GM19467 (cell line): ENCODE results near the gene GFPT2.

Experiments used
- ATAC-seq: cut with Tn5 transposase; IDR thresholded peaks from one replicate; pipeline ENCODE4 v1.9.1; 2021; ENCODE audit warnings: mild to moderate bottlenecking, moderate library complexity; ENCODE audit not compliant: unreplicated experiment

GFPT2 gene

DNA sequence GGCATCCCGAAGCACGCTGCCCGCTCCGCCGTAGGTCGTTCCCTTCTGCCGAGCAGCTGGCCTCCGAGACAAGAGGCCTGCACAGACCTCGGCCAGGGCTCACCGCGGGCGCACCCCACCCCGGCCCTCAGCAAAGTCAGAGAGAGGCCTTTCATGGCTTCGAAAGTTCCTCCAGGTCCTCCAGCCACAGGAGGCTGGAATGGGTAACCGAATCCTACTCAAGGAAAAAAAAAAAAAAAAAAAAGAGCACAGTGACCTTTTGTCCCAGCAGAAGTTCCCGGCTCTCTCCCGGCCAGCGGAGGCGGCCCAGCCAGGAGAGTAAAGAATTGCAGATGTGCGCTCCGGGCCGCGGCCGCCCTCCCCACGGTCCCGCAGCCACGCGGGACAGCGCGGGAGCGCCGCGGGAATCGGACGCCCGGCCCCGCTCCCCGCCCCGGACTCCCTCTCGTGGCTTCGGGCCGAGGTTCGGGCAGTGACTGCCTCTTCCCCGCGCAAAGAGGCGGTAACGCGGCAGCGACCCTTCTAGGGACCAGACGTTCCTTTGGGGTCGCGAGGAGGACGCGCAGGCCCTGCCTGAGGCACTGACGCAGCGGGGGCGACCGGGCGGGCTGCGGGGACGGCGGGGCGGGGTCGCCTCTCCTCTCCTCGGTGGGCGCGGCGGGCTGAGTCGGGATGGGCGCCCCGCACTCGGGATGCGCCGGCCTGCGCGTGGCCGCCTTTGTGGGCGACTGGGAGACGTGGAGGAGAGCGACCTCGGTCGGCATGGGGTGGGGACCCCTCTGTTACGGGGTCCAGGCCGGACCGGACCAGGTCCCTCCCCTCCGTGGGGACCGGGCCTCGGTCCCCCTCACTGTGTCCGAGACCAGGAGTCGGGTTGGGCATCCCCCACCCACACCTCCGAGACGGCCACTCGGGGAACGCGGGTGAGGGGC lies 754 bp downstream of the GFPT2 start:
- ATAC-seq, result no peak

DNA sequence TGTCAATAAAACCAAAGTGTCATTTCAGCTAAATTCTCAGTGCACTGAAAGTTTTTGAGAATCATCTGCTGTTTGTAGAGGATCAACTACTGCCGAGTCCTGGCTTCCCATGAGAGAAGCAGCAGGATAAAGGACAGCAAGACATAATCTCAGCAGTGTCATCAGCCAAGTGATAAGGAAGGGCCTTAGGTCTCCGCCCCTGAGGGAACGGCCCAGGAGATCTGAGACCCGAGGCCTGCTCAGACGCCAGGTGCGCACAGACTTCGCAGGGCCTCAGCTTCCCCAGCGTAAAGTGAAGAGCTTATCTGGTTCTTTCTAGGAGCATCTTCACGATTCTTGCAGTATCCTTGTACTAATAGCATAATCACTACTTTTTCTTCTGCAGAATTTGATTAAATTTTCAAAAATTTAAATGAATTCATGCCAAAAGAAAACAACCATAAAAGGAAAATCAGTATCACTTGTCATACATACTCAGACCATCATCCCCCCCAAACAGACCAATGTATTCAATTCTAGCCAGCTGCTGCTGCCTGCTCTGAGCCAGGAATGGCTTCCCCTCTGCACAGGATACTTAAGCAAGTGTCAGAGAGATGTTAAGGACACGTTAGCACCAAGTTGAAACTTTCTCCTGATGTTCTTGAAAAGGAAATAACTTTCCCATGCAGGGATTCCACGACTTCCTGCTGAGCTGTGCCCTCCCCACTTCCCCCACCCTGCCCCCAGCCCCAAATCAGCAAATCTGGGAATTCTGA lies 2.2 kb downstream of the GFPT2 start:
- no peak for ATAC-seq

- ATAC-seq, result no peak
These were observed 2.8 kb downstream of the GFPT2 start for GRCh38 chr5:180350296-180350695.

GRCh38 chr5:180349391-180349790 lies 3.7 kb downstream of the GFPT2 start:
- no peak for ATAC-seq

GRCh38 chr5:180348336-180348735 lies 4.8 kb downstream of the GFPT2 start:
- no peak for ATAC-seq

DNA sequence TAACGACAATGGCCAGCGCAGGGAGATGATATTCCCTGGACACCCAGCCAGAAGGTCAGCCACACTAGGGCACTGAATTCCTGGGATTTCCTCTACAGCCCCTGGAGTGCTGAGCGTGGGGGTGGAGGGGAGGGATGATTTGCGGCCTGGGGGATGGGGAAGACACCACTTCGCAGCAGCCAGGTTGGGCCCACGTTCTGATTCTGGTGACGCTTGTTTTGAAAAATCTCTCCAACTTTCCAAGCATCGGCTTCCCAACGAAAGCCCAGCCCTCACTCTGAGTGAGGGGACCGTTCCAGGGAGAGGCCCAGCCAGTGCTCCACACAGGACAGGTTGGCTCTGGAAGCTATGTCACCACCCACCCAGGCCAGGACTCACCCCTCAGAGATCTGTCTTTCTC lies 5.4 kb downstream of the GFPT2 start:
- no peak for ATAC-seq

DNA sequence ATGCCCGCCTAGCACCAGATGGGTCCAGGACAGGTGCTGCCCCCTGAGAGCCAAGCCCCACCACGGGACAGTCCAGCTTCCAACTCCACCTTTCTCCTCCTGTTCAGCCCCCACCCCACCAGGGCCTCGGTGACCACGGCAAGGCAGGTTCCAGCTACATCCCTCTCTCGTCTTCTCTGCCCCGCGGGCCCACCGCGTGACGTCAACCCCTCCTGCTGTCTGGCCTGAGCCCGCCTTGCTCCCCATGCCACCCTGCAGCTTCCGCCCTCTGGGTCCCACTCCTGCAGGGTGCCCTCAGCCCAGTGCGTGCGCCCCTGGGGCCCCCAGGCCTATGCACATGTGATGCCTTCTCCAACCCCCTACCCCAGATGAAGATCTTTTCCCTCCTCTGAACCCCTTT lies 6.8 kb downstream of the GFPT2 start:
- ATAC-seq, result no peak

- ATAC-seq, result no peak
These were observed 7.4 kb downstream of the GFPT2 start for GRCh38 chr5:180345781-180346180.

- no peak for ATAC-seq
These were observed 8.0 kb downstream of the GFPT2 start for GRCh38 chr5:180345186-180345585.

- no peak for ATAC-seq
These were observed 8.5 kb downstream of the GFPT2 start for GRCh38 chr5:180344696-180344999.

DNA sequence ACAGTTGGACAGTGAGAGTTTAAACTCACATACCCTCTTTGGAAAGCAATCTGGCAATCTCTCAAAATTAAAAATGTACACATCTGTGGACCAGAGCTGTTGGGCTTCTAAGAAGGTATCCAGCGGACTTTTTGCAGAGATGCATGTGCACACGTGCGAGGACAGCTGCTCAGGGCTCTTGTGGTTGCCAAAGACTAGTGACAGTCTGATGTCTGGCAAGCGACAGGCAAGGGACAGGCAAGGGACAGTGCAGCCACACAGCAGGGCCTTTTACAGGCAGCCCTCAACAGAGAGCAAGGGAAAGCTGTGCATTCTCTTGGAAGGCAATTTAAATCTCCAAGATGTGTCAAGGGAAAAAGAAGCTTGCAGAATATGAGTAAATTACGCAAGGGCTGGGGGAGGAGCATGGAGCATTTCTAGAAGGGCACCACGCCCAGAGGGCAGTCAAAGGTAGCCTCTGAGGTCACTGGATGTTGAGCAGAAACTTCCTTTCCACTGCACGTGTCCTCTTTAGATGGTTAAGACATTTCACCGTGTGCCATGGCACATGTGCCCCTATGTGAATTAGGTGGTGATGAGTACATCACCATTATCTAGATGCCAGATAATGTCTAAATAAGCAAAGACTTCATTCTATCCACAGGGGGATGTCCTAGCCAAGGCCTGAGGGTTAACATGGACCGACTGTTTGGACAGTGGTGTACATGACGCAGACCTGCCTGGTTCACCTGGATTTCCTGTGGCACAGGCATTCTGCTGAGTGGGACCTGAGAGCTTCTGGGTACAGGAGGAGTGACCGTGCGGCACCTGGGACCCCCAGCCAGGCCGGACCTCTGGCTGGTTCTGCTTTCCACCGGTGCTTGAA lies 9.1 kb downstream of the GFPT2 start:
- no peak for ATAC-seq

GRCh38 chr5:180343110-180343830 lies 9.9 kb downstream of the GFPT2 start:
- ATAC-seq, result no peak

DNA sequence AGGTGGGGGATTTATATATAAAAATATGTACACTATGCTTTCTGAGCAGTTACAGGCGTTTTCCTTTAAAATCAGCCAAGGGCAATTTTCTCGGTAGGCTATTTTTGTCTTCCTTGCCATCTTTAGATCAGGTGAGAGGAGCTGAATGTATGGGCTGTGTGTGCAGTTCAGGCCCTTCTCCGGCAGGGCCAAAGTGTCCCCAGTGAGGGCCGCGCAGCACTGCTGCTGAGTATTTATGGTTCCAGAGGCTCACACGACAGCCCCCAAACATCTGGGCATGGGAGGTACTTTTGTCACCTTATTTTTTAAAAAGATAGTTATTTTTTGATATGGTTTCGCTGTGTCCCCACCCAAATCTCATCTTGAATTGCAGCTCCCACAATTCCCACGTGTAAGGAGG lies 11.5 kb downstream of the GFPT2 start:
- ATAC-seq, result no peak

DNA sequence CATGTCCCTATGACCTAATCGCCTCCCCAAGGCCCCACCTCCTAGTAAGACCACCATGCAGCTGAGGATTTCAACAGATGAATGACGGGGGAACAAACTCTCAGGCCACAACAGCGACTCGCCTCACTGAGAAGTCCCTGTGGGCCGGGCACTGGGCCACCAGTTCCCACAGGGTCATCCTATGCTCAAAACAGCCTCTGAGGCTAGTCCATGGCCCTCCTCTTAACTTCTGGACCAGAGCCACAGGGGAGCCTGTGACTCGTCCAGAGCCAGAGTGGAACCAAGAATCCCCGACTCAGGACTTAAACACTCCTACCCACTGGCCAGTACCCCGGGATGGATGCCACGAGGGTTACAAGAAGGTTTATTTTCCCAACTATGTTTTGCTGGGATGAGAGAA lies 12.3 kb downstream of the GFPT2 start:
- ATAC-seq, result no peak

- no peak for ATAC-seq
These were observed 13.5 kb downstream of the GFPT2 start for GRCh38 chr5:180339583-180340183.

DNA sequence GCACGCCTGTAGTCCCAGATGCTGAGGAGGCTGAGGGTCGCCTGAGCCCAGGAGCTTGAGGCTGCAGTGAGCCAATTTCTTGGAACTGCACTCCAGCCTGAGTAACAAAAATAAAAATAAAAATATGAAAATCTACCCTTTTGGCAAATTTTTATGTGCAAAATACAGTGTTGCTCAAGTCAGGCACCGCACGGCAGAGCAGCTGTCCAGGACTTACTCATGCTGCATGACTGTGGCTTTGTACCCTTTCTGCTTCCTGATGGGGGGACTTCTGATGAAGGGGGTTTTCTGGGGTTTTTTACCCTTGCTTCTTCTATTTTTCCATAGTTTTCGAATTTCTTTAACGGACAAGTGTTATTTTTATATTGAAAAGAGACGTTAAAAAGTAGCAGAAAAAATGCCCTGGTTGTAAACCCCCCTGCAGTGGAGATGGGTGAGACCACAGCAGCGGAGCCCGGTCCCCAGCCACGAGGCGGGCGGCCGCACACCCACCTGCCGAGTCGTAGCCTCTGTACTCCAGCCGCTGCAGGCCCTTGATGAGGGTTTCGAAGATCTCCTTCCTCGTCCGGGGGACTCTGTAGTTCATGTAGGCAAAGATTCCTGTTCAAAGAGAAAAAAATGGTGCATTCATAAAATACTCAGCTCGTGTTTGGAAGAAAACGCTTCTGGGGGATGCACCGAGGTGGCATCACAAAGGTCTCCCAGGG lies 15.0 kb downstream of the GFPT2 start:
- ATAC-seq, result no peak

DNA sequence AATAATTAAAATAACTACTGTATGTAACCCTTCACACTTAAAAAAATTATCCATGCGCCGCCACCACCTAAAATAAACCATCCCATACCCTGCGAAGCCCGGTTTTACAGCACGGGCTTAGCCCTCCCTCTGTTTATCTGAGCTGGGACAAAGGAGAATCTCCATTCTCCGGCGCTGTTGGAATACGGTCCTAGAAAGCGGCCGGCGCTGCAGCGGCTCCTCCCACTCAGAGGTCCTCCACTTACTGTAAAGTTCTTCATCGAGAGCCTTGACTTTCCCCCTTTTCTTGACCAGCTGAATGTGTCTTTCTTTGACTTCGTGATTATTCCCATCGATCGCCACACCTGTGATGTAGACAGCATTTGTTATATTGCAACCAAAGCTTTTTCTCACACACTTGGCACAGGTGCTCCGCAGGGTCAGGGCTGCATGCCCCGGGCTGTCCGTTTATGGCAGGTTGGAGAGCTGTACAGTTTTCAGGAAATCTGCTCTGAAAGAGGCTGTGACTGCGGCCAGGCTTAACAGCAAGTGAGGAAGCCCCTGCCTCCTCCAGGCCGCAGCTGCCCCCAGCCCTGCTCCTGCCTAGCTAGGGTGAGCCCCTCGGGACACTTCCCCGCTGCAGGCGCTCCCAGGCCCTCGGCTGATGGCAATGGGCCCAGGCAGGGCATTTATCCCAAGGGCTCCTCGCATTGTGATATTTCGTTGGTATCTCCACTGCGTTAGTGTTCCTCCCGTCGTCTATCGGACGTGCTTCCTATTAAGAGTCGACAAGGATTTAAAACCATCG lies 16.7 kb downstream of the GFPT2 start:
- ATAC-seq, result no peak

DNA sequence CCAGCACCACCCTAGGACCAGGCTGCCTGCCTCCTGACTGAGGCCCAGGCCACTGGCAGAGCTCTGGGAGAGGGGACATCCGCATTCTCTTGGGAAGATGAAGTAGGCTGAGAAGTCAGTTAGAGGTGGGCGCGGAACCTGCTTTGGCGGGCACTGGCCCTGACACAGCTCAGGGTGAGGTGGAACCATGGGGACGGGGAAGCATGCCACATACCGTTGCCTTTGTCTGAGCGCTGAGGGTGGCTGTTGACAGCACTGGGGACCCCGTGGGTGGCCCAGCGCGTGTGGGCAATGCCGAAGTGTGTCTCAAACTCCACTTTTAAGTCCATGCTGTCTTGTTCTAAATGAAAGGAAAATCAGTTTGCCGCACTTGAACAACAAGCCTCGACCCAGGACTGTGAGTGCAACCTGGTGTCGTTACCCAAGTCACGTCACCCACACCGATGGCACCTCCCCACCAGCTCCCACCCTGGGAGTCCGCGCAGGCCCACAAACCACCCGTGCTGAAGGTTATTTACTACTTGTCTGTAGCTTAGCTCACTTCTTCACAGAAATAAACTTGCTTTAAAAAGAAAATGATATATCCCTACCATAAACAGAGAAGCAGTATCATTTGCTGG lies 17.4 kb downstream of the GFPT2 start:
- no peak for ATAC-seq
